Measurements from ENCODE around the gene IGF2BP3. TPM values are rescaled to one million over a fixed set of nuclear protein-coding genes. Genes with fewer than 3 reads are reported as not detected.

Gene IGF2BP3
- total and polyA plus RNA-seq, 5 donors from 2014 or later: 1.7 TPM; not detected in 4

DNA sequence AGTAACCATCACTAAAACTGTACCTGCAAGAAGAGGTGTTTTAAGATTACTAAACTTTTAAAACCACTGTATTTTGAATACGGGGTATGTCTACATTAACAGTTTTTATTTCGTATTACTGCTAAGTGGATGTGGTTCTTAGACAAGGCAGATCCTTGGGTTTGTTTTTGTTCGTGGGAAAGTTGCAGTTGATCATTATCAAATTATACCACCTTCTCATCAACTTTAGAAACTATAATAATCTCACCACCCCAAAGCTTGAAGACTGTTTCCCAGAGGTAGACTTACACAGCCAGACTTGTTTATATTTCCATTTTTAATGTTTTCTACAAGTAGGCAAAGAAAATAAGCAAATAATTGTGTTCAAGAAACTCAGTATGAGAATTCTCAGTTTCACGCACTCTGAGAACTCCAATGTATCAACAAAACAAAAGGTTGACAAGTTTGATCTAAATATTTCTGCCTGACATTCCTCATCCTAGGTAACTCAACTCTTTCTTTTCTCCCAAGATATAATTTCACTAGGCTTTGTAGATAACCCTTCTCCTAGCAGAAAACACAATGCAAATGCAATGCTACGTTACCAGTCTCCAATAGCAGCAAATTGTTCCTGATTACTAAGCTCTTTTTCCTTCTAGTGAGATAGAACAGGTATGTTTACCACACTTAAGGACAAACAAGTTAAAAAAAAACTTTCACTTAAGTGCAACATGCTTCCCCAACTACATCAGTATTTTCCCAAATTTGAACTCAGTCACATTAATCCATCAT lies 36.0 kb downstream of the IGF2BP3 start:
- no peak overlapping the region for H3K27ac Mint-ChIP-seq
- peaks cover 0 to 2% (median 0%) of the 10 kb centered on the region in 7 donors for H3K9me3 Mint-ChIP-seq
- no peaks in the 10 kb centered on the region for H3K9me3 ChIP-seq (ENCODE audit: control insufficient read depth in 2 of 2, low read length in 2 of 2)
- no peaks in the 10 kb centered on the region for H3K36me3 ChIP-seq (ENCODE audit: control insufficient read depth, insufficient read depth, low read length)
- peaks cover 35% of the 10 kb centered on the region for H3K27me3 Mint-ChIP-seq
- H3K4me1 ChIP-seq (ENCODE audit: control insufficient read depth, insufficient read depth, low read length, poor library complexity, severe bottlenecking): no peaks in the 10 kb centered on the region
- no peaks in the 10 kb centered on the region for H3K4me1 Mint-ChIP-seq
- H3K36me3 Mint-ChIP-seq: no peaks in the 10 kb centered on the region
- DNase-seq (no peak), ATAC-seq (ENCODE audit: low read depth in 2 of 2) (no peak)
- H3K27me3 ChIP-seq (ENCODE audit: control insufficient read depth, insufficient read depth, low read length): peaks cover 10% of the 10 kb centered on the region
- no peak overlapping the region for H3K4me3 ChIP-seq (ENCODE audit: low read depth, low read length)
- no peak overlapping the region for H3K4me3 Mint-ChIP-seq
- no peak overlapping the region for H3K27ac ChIP-seq (ENCODE audit: insufficient read depth, low read length, poor library complexity, severe bottlenecking)

DNA sequence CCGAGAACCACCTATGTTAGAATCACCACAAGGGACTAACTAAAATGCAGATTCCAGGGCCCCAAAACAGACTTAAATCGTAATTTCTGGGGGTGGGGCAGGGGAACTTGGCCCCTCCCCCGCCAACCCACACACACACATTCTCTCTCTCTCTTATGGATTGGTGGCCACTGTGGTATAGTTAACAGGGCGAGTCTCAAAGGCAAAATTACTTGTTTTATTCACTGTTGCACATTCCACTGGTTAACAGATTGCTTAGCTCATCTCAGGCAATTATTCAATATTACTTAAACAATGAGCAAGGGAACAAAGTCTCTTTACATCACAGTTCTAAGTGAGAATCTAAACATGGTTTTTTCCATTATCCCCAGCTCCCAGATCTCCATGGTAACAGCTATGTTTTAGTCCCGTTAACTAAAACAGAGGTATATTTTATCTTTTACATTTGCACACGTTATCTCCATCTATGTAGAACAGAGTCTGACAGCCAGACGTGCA lies 38.5 kb downstream of the IGF2BP3 start:
- Histone ChIP-seq H3K4me3 (ENCODE audit: low read depth, low read length) (no peak overlapping the region), H3K36me3 (ENCODE audit: control insufficient read depth, insufficient read depth, low read length) (no peaks in the 10 kb centered on the region), H3K9me3 (ENCODE audit: control insufficient read depth in 2 of 2, low read length in 2 of 2) (no peaks in the 10 kb centered on the region), H3K27ac (ENCODE audit: insufficient read depth, low read length, poor library complexity, severe bottlenecking) (no peak overlapping the region), H3K27me3 (ENCODE audit: control insufficient read depth, insufficient read depth, low read length) (peaks cover 10% of the 10 kb centered on the region), H3K4me1 (ENCODE audit: control insufficient read depth, insufficient read depth, low read length, poor library complexity, severe bottlenecking) (no peaks in the 10 kb centered on the region)
- ATAC-seq (ENCODE audit: low read depth in 2 of 2) (no peak), DNase-seq (no peak)
- no peaks in the 10 kb centered on the region for H3K4me1 Mint-ChIP-seq
- peaks cover 0 to 2% (median 0%) of the 10 kb centered on the region in 7 donors for H3K9me3 Mint-ChIP-seq
- no peaks in the 10 kb centered on the region for H3K36me3 Mint-ChIP-seq
- no peak overlapping the region for H3K27ac Mint-ChIP-seq
- peaks cover 47% of the 10 kb centered on the region for H3K27me3 Mint-ChIP-seq
- H3K4me3 Mint-ChIP-seq: no peak overlapping the region

DNA sequence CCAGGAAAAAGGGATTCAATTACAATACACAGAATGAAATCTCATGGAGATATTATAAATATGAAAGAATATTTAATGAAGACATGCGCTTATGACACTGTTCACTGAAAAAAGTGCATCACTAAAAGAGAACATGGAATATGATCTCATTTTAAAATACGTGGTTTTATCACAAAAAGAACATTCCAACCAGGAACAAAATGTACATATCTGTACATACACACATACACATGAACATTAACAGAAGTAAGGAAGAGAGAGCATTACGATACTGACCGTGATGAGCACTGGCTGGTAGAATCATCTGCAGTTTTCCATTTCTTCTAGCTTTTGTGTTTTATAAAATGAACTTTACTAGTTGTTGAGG lies 39.4 kb downstream of the IGF2BP3 start:
- Mint-ChIP-seq H3K4me1 (no peaks in the 10 kb centered on the region), H3K27ac (no peak overlapping the region), H3K9me3 (peaks cover 0 to 2% (median 0%) of the 10 kb centered on the region in 7 donors), H3K36me3 (no peaks in the 10 kb centered on the region), H3K4me3 (no peak overlapping the region), H3K27me3 (peaks cover 53% of the 10 kb centered on the region)
- H3K4me1 ChIP-seq (ENCODE audit: control insufficient read depth, insufficient read depth, low read length, poor library complexity, severe bottlenecking): no peaks in the 10 kb centered on the region
- no peak for DNase-seq
- H3K9me3 ChIP-seq (ENCODE audit: control insufficient read depth in 2 of 2, low read length in 2 of 2): no peaks in the 10 kb centered on the region
- H3K27me3 ChIP-seq (ENCODE audit: control insufficient read depth, insufficient read depth, low read length): peaks cover 10% of the 10 kb centered on the region
- H3K4me3 ChIP-seq (ENCODE audit: low read depth, low read length): no peak overlapping the region
- no peak overlapping the region for H3K27ac ChIP-seq (ENCODE audit: insufficient read depth, low read length, poor library complexity, severe bottlenecking)
- ATAC-seq (ENCODE audit: low read depth in 2 of 2): no peak
- no peaks in the 10 kb centered on the region for H3K36me3 ChIP-seq (ENCODE audit: control insufficient read depth, insufficient read depth, low read length)

DNA sequence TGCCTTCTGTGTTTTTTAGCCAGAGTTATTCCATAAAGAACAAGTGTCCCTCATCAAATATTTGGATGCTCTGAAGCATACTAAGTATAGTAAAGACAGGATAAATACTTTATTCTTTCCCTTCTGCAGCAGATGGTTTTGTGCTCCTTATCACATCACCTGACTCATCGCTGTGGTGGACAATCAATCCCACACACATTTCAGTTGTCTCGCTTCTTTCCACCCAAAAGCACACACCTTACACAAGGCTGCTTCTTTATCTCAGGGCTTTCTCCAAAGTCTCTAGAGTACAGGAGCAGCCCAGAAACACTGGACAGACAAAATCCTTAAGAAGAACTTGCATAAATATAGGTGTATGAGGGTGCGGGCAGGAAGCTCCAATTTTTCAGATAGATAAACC lies 43.4 kb downstream of the IGF2BP3 start:
- Histone ChIP-seq H3K36me3 (ENCODE audit: control insufficient read depth, insufficient read depth, low read length) (no peaks in the 10 kb centered on the region), H3K4me3 (ENCODE audit: low read depth, low read length) (no peak overlapping the region), H3K9me3 (ENCODE audit: control insufficient read depth in 2 of 2, low read length in 2 of 2) (no peaks in the 10 kb centered on the region), H3K27ac (ENCODE audit: insufficient read depth, low read length, poor library complexity, severe bottlenecking) (no peak overlapping the region), H3K4me1 (ENCODE audit: control insufficient read depth, insufficient read depth, low read length, poor library complexity, severe bottlenecking) (no peaks in the 10 kb centered on the region), H3K27me3 (ENCODE audit: control insufficient read depth, insufficient read depth, low read length) (peaks cover 5% of the 10 kb centered on the region)
- H3K9me3 Mint-ChIP-seq: peaks cover 0 to 2% (median 0%) of the 10 kb centered on the region in 7 donors
- H3K36me3 Mint-ChIP-seq: no peaks in the 10 kb centered on the region
- no peak for ATAC-seq (ENCODE audit: low read depth in 2 of 2)
- no peak overlapping the region for H3K4me3 Mint-ChIP-seq
- DNase-seq: no peak
- no peak overlapping the region for H3K27ac Mint-ChIP-seq
- no peaks in the 10 kb centered on the region for H3K4me1 Mint-ChIP-seq
- H3K27me3 Mint-ChIP-seq: peaks cover 44% of the 10 kb centered on the region

DNA sequence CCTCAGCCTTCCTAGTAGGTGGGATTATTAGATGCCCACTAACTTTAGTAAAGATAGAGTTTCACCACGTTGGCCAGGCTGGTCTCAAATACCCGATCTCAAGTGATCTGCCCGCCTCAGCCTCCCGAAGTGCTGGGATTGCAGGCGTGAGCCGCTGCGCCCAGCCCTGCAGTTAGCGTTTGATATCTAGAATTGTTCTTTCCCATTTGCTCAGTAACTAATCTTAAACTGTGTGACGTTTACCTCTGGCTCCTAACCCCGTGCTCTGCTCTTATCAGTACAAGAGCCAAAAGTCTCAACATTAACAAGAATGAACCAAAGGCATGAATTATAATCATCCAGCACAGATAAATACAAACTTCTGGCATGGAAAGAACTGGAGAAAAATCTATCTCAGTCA lies 47.4 kb downstream of the IGF2BP3 start:
- no peak for ATAC-seq (ENCODE audit: low read depth in 2 of 2)
- Mint-ChIP-seq H3K27ac (no peak overlapping the region), H3K27me3 (peaks cover 19% of the 10 kb centered on the region), H3K4me1 (peaks cover 0 to 3% (median 1%) of the 10 kb centered on the region in 4 donors), H3K36me3 (no peaks in the 10 kb centered on the region), H3K9me3 (no peaks in the 10 kb centered on the region), H3K4me3 (no peak overlapping the region)
- Histone ChIP-seq H3K27me3 (ENCODE audit: control insufficient read depth, insufficient read depth, low read length) (no peaks in the 10 kb centered on the region), H3K9me3 (ENCODE audit: control insufficient read depth in 2 of 2, low read length in 2 of 2) (no peaks in the 10 kb centered on the region), H3K4me1 (ENCODE audit: control insufficient read depth, insufficient read depth, low read length, poor library complexity, severe bottlenecking) (no peaks in the 10 kb centered on the region), H3K36me3 (ENCODE audit: control insufficient read depth, insufficient read depth, low read length) (no peaks in the 10 kb centered on the region), H3K4me3 (ENCODE audit: low read depth, low read length) (no peak overlapping the region), H3K27ac (ENCODE audit: insufficient read depth, low read length, poor library complexity, severe bottlenecking) (no peak overlapping the region)
- no peak for DNase-seq

DNA sequence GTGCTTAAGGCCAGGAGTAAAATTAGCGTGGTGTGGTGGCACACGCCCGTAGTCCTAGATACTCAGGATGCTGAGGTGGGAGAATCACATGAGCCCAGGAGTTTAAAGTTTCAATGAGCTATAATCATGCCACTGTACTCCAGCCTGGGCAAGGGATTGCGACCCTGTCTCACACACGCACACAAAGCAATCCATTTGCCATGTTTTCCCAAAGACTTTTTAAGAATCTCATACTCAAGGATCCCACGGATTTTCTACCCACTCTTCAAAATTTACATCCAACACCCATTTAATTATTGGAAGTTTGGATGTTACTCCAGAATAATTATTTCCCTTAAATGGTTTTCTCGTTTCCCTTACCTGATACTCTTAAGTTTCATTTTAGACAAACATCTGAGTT lies 47.9 kb downstream of the IGF2BP3 start:
- ATAC-seq (ENCODE audit: low read depth in 2 of 2) (no peak), DNase-seq (no peak)
- H3K27ac Mint-ChIP-seq: no peak overlapping the region
- peaks cover 19% of the 10 kb centered on the region for H3K27me3 Mint-ChIP-seq
- Histone ChIP-seq H3K27me3 (ENCODE audit: control insufficient read depth, insufficient read depth, low read length) (no peaks in the 10 kb centered on the region), H3K9me3 (ENCODE audit: control insufficient read depth in 2 of 2, low read length in 2 of 2) (no peaks in the 10 kb centered on the region), H3K4me3 (ENCODE audit: low read depth, low read length) (no peak overlapping the region), H3K27ac (ENCODE audit: insufficient read depth, low read length, poor library complexity, severe bottlenecking) (no peak overlapping the region), H3K36me3 (ENCODE audit: control insufficient read depth, insufficient read depth, low read length) (no peaks in the 10 kb centered on the region), H3K4me1 (ENCODE audit: control insufficient read depth, insufficient read depth, low read length, poor library complexity, severe bottlenecking) (no peaks in the 10 kb centered on the region)
- no peaks in the 10 kb centered on the region for H3K9me3 Mint-ChIP-seq
- no peaks in the 10 kb centered on the region for H3K36me3 Mint-ChIP-seq
- peaks cover 0 to 3% (median 1%) of the 10 kb centered on the region in 4 donors for H3K4me1 Mint-ChIP-seq
- H3K4me3 Mint-ChIP-seq: no peak overlapping the region

DNA sequence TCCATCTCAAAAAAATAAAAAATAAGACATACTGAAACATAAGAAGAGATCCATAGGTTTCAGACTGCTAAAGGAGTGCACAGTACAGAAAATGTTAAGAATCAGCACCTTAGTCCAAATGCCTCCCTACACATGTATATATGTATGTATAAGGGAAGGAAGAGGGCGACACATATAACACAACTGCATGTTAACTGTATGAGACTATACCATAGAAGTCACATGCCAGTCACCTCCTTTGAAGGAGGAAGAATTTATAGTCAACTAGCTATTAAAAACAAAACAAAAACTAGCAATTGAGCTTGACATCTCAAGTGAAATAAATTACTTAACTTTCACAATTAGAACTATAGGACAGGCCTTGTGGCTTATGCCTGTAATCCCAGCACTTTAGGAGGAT lies 50.4 kb downstream of the IGF2BP3 start:
- no peaks in the 10 kb centered on the region for H3K9me3 Mint-ChIP-seq
- Histone ChIP-seq H3K4me3 (ENCODE audit: low read depth, low read length) (no peak overlapping the region), H3K9me3 (ENCODE audit: control insufficient read depth in 2 of 2, low read length in 2 of 2) (no peaks in the 10 kb centered on the region), H3K4me1 (ENCODE audit: control insufficient read depth, insufficient read depth, low read length, poor library complexity, severe bottlenecking) (no peaks in the 10 kb centered on the region), H3K27ac (ENCODE audit: insufficient read depth, low read length, poor library complexity, severe bottlenecking) (no peak overlapping the region), H3K36me3 (ENCODE audit: control insufficient read depth, insufficient read depth, low read length) (no peaks in the 10 kb centered on the region), H3K27me3 (ENCODE audit: control insufficient read depth, insufficient read depth, low read length) (no peaks in the 10 kb centered on the region)
- H3K27ac Mint-ChIP-seq: peak overlapping the region in 1 of 3 donors; percentile 83
- H3K36me3 Mint-ChIP-seq: no peaks in the 10 kb centered on the region
- ATAC-seq (ENCODE audit: low read depth in 2 of 2): no peak
- no peak for DNase-seq
- peaks cover 0 to 3% (median 1%) of the 10 kb centered on the region in 4 donors for H3K4me1 Mint-ChIP-seq
- H3K4me3 Mint-ChIP-seq: no peak overlapping the region
- peaks cover 7% of the 10 kb centered on the region for H3K27me3 Mint-ChIP-seq

DNA sequence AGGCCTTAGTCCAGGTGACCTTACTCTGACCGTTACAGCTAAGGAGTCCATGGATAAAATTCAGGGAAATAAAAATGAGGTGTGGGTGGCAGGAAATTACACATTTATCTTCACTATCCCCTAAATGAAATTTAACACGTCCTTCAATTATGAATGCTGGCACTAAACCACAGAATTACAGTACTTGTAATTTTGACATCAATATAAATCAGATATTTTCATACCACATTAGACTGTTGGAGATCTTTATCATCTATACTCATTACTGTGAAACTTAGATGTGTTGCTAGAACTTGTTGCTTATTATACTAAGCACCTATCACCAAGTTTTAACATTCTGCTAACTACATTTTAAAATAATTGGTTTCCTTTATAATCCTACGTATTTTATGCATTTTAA lies 51.1 kb downstream of the IGF2BP3 start:
- Histone ChIP-seq H3K36me3 (ENCODE audit: control insufficient read depth, insufficient read depth, low read length) (no peaks in the 10 kb centered on the region), H3K4me3 (ENCODE audit: low read depth, low read length) (no peak overlapping the region), H3K27me3 (ENCODE audit: control insufficient read depth, insufficient read depth, low read length) (peaks cover 2% of the 10 kb centered on the region), H3K27ac (ENCODE audit: insufficient read depth, low read length, poor library complexity, severe bottlenecking) (no peak overlapping the region), H3K4me1 (ENCODE audit: control insufficient read depth, insufficient read depth, low read length, poor library complexity, severe bottlenecking) (no peaks in the 10 kb centered on the region), H3K9me3 (ENCODE audit: control insufficient read depth in 2 of 2, low read length in 2 of 2) (no peaks in the 10 kb centered on the region)
- Mint-ChIP-seq H3K9me3 (no peaks in the 10 kb centered on the region), H3K27ac (no peak overlapping the region), H3K4me1 (peaks cover 0 to 3% (median 1%) of the 10 kb centered on the region in 4 donors), H3K4me3 (no peak overlapping the region), H3K27me3 (peaks cover 5% of the 10 kb centered on the region), H3K36me3 (no peaks in the 10 kb centered on the region)
- no peak for ATAC-seq (ENCODE audit: low read depth in 2 of 2)
- DNase-seq: no peak
